ENCODE measurements around the gene GPAT3.

Gene GPAT3

GRCh38 chr4:83561381-83561780 lies 25.5 kb downstream of the GPAT3 start (continued):
- no peak for TF ChIP-seq CSRNP3 (CRISPR knock-in tag; IDR thresholded peaks at IDR 0.05)
- no peak for TF ChIP-seq ZFP3 (CRISPR knock-in tag; IDR thresholded peaks at IDR 0.05)

GRCh38 chr4:83563998-83564397 lies 28.1 kb downstream of the GPAT3 start:
- TF ChIP-seq GLIS3 (CRISPR knock-in tag; IDR thresholded peaks at IDR 0.05): no peak
- TF ChIP-seq TCF4 (CRISPR knock-in tag; IDR thresholded peaks at IDR 0.05; ENCODE audit: borderline replicate concordance): no peak
- TF ChIP-seq CREB5 (CRISPR knock-in tag; IDR thresholded peaks at IDR 0.05; ENCODE audit: low read depth): no peak
- TF ChIP-seq ZFP30 (CRISPR knock-in tag; IDR thresholded peaks at IDR 0.05): no peak
- TF ChIP-seq ZNF70 (CRISPR knock-in tag; IDR thresholded peaks at IDR 0.05): no peak
- no peak for TF ChIP-seq ARNTL (CRISPR knock-in tag; IDR thresholded peaks at IDR 0.05; ENCODE audit: borderline replicate concordance, low read depth)
- TF ChIP-seq BACH2 (CRISPR knock-in tag; IDR thresholded peaks at IDR 0.05; ENCODE audit: borderline replicate concordance): no peak
- no peak for TF ChIP-seq ZC3H10 (CRISPR knock-in tag; IDR thresholded peaks at IDR 0.05)
- TF ChIP-seq PATZ1 (CRISPR knock-in tag; IDR thresholded peaks at IDR 0.05; ENCODE audit: borderline replicate concordance): no peak
- TF ChIP-seq ISL1 (CRISPR knock-in tag; IDR thresholded peaks at IDR 0.05): no peak
- no peak for TF ChIP-seq PPARA (CRISPR knock-in tag; IDR thresholded peaks at IDR 0.05; ENCODE audit: borderline replicate concordance)
- TF ChIP-seq ZNF565 (CRISPR knock-in tag; conservative IDR thresholded peaks at IDR 0.05; ENCODE audit: low read depth): no peak
- TF ChIP-seq CSRNP3 (CRISPR knock-in tag; IDR thresholded peaks at IDR 0.05): no peak
- ATAC-seq: no peak

- ATAC-seq: no peak
- TF ChIP-seq ZNF565 (CRISPR knock-in tag; conservative IDR thresholded peaks at IDR 0.05; ENCODE audit: low read depth): no peak
- no peak for TF ChIP-seq ZFP3 (CRISPR knock-in tag; IDR thresholded peaks at IDR 0.05)
- no peak for TF ChIP-seq GLIS3 (CRISPR knock-in tag; IDR thresholded peaks at IDR 0.05)
- TF ChIP-seq CSRNP3 (CRISPR knock-in tag; IDR thresholded peaks at IDR 0.05): no peak
- TF ChIP-seq PPARA (CRISPR knock-in tag; IDR thresholded peaks at IDR 0.05; ENCODE audit: borderline replicate concordance): no peak
- no peak for TF ChIP-seq ZFP30 (CRISPR knock-in tag; IDR thresholded peaks at IDR 0.05)
- no peak for TF ChIP-seq RARB (CRISPR knock-in tag; IDR thresholded peaks at IDR 0.05)
- TF ChIP-seq ZNF8 (CRISPR knock-in tag; IDR thresholded peaks at IDR 0.05): no peak
- no peak for TF ChIP-seq BACH2 (CRISPR knock-in tag; IDR thresholded peaks at IDR 0.05; ENCODE audit: borderline replicate concordance)
- no peak for TF ChIP-seq PATZ1 (CRISPR knock-in tag; IDR thresholded peaks at IDR 0.05; ENCODE audit: borderline replicate concordance)
- TF ChIP-seq ZC3H10 (CRISPR knock-in tag; IDR thresholded peaks at IDR 0.05): no peak
- no peak for TF ChIP-seq SNAI2 (CRISPR knock-in tag; IDR thresholded peaks at IDR 0.05)
- no peak for TF ChIP-seq OSR1 (CRISPR knock-in tag; IDR thresholded peaks at IDR 0.05)
- TF ChIP-seq POU6F1 (CRISPR knock-in tag; IDR thresholded peaks at IDR 0.05; ENCODE audit: borderline replicate concordance, low read depth): no peak
- no peak for TF ChIP-seq TSHZ2 (CRISPR knock-in tag; IDR thresholded peaks at IDR 0.05)
- TF ChIP-seq TOX (CRISPR knock-in tag; IDR thresholded peaks at IDR 0.05; ENCODE audit: borderline replicate concordance): no peak
These were observed 32.2 kb downstream of the GPAT3 start for GRCh38 chr4:83568062-83568461.
